ENCODE measurements around the gene SMYD3.

Gene SMYD3

DNA sequence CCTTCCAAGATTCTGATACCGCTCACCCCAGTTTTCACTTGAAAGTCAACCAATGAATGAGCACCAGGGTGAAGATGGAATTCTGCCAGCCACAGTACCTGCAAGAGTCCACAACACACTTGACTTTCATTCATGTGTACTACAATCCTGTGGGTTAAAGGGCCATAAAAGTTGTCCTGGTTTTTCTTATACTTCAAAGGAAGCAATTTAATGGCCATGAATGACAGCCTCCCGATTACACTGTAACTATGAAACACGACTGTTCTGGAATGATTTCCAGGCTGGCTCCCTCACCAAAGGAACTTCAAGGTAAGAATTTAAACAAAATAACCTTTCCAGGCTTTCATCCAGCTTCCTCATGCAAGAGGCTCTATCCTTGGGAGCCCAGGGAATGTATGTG lies 502.8 kb downstream of the SMYD3 start:
- intact Hi-C loops (cut with DNase I) = loop anchor here (5.0 kb wide), 1 partner anchor 852 kb away; the partner anchor contains the start of gene KIF26B
- DNase-seq = no peak

DNA sequence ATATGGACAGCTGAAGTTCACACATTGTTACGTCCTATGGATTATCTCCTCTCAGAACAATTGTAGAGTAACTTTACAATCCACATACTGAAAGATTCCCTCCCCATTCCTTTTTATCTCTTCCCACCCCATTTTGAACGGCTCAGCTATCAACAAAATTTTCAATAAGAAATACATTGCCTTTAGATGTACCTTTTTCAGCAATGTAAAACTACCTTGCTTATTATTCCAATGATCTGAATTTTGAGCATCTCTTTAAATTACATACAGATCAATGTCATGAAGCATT lies 503.7 kb downstream of the SMYD3 start:
- intact Hi-C loops (cut with DNase I) = loop anchor here (5.0 kb wide), 1 partner anchor 851 kb away; the partner anchor contains the start of gene KIF26B
- no peak for DNase-seq

DNA sequence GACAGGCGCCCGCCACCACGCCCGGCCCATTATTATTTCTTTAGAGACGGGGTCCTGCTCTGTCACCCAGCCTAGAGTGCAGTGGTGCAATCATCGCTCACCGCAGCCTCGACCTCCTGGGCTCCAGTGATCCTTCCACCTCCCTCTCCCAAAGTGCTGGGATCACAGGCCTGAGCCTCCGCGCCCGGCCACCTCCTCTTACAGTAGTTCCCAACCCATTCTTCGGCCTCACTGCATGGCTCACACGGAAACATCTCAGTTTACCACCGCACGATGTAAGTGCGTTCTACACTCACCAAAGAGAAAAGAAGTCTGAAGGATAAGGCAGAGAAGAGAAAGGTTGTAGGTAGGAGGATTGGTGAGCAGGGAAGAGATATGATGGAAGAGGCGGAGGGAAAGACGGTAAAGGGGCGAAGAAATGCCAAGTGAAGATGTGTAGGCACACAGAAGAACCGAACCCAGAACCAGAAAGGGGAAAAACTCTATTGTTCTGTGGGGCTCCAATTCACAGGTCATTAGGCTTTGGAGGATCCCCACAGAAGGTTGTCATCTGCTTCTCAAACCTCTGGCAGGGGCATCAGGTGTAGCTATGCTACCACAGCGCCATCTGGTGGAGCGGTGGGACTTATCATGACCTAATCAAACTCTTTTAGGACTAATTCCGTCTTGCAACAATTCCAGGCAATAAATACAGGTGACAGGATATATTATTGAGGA lies 504.2 kb downstream of the SMYD3 start:
- intact Hi-C loops (cut with DNase I) = loop anchor here (5.0 kb wide), 1 partner anchor 851 kb away; the partner anchor contains the start of gene KIF26B
- DNase-seq = peak; percentile 74 to 95 (median 88)

DNA sequence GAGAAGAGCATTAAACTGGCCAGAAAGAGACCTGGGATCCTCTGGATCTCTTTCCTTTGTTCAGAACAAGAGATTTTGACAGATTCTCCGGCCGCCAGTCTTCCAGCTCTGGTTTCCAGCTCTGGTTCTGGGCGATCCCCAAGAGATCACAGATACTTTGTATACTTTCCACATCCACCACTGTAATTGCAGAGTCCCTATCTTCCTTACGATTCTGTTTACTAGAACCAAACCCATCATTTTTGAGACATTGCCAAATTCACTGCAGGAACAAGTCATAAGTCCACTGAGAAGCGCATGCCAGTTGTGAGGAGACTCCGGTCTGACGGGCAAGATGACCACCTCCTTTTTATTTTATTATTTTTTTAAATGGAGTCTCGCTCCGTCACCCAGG lies 505.2 kb downstream of the SMYD3 start:
- DNase-seq = peak in 1 of 42 donors; percentile 20
- intact Hi-C loops (cut with DNase I) = loop anchor here (5.0 kb wide), 1 partner anchor 850 kb away; the partner anchor contains the start of gene KIF26B

DNA sequence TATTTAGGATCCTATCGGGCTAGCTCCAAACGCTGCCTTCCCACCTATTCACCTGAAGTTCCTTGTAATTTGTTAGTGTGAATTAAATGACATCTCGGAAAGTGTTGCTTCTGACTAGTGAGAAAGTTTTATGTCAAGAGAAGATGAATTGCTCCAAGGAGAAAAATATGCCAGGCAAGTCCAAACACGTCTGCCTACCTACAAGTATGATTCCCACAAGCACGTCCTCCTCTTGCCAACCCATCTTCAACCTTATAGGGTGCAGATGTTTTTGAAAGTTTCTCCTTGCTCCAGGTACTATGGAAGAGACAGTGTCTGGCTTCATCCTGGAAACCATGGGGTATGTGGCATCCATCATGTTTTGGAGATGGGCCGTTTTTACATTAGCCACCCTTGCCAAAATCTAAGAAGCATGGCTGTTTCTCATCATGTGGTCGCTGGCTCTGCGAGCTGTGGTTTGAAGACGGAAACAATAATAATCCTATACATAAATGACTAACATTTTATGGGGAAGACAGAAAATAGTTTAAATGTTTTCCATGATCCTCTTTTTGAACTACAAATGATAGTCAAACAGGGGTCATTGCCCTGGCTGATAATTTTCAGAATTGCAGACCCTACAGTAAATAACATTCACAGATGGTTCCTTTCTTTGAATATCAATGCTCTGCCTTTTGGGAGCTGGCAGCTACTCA lies 505.8 kb downstream of the SMYD3 start:
- DNase-seq = peak in 1 of 42 donors; percentile 14
- intact Hi-C loops (cut with DNase I) = loop anchor here (5.0 kb wide), 1 partner anchor 849 kb away; the partner anchor contains the start of gene KIF26B

DNA sequence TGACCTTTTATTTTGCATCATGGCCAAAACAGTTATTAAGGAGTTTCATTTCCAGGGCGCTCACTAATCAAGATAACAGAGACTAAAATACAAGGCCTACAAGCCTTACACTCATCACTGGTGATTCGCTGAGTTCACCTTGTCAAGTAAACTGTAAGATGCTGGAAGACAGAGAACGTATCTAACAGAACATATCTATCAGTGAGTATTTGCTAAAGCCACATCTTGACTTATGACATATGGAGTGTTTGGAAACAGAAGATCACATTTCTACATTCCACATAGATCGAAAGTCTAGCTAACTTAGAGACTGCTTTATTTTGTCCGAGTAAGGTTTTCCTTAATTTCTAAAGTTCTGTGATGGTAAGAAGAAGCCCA lies 506.5 kb downstream of the SMYD3 start:
- DNase-seq = no peak
- intact Hi-C loops (cut with DNase I) = loop anchor here (5.0 kb wide), 1 partner anchor 848 kb away; the partner anchor contains the start of gene KIF26B

DNA sequence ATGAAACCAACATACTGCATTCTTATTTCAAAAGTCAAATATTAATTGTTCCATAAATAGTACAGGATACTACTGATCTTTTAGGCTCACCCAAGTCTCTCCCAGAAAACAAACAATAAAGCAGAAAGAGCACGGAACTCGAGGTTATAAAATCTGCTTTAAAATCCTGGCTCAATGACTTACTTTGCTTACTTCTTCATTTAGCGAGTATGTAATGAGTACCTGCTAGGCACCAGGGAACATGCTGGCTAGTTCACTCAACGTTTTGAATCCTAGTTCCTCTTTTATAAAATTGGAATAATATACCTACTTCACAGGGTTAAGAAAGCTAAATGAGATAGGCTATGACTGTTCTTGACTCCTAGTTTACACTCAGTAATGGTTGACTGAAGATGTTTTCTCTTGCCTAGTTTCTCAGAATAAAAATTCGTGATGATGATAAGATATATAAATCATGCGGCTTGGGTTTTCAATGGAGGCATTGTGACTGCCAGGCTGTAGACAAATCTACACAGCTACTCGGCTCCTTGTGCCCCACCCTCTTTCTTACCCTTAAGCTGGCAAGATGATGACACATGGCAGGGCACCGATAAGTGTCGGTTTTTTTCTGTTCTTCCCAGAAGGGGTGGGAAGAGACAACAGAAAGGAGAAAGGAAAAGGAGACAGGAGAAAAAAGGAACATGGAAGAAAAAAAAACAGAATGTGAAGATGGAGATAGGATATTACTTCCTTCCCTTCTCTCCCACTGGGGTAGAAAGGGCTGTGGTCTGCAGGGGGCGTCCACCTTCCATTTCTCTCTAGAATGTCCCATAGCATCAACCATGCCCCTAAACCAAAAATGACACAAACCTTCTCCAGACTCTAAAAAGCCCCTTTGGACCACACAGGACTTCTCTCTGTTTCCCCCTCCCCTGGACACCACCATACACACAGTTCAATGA lies 507.1 kb downstream of the SMYD3 start:
- intact Hi-C loops (cut with DNase I) = loop anchor here (5.0 kb wide), 1 partner anchor 848 kb away; the partner anchor contains the start of gene KIF26B
- peak in 1 of 42 donors; percentile 27 for DNase-seq

DNA sequence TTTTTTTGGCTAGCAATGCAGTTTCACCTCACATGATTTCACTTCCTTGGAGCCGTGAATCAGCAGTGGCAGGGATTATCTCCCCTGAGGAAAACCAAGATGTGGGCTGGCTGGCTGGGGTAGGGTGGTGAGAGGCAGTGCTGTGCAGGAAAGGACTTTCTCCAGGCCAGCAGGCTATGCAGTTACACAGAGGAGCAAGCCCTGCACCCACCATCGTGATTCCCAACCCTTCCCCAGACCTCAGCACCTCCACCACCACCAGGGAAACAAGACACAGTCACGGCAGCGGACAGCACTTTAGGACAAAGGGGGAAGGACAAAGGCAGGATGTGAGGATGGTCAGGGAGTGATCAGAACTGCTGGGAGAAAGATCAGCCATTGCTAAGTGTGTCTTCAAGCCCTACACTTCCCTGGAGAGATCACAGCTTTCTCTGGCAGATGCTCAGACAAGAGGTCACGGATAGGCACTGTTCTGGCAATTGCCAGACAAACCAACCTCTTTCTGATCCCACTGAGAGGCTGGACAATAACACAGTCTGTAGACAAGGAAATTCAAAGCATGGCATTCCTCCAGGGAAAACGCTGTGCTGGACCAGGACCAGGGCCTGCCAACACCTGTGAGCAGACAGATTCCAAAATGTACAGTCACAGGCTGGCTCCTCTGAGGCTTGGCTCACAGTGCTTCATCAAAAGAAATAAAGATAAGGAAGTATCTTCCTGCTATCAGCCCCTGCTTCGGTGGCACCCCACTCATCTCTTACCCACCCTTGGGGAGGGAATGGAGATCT lies 509.4 kb downstream of the SMYD3 start:
- DNase-seq = no peak
- intact Hi-C loops (cut with DNase I) = no loop called here

DNA sequence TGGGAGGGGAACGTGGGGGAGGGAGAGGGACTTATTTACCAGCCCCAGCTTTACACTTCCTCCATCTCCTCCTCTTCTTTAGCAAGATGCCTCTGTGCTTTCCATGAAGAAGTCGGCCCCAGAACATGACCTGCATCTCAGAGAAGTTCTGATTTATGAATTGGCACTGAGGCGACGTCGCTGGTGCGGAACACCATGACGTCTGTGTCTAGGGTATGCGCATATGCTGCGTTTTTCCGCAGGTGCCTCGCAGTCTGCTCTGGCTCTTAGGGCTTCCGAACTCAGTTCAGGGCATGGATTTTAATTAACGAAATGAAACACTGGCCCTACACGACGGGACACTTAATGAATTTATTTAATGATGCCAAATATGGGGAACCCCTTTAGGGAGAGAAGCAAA lies 510.3 kb downstream of the SMYD3 start:
- intact Hi-C loops (cut with DNase I) = no loop called here
- no peak for DNase-seq

DNA sequence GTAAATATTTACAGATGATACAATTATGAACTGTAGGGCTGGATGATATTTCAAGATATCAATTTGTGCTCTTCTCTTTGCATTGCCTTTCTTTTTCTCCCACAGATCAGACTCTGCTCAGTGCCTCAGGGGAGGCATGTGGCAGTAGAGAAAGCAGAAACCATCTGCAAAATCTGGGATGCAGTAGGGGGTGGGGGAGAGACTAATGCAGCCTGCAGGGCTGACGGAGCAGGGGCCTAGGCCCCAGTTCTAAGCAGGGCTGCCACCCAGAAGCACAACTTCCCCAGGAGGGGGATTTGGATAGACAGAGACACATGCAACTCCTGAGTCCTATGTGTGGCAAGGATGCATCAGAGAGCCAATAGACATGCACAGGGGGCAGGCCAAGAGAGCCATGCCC lies 511.6 kb downstream of the SMYD3 start:
- intact Hi-C loops (cut with DNase I) = no loop called here
- DNase-seq = no peak

DNA sequence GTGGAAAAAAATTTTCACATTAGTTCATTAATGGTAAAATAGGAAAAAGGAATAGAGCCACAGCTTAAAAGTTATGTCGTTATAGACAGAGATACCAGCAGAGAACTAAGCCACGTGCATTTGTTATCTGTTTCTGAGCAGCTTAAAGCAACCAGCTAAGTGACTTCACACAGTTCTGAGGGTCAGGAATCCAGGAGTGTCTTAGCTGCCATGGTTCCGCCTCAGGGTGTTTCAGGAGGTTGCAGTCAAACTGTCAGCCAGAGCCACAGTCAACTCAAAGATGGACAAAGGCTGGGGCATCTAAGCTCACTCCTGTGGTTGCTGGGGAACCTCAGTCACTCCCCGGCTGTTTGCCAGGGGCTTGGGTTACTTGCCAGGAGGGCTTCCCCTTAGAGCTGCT lies 515.8 kb downstream of the SMYD3 start:
- intact Hi-C loops (cut with DNase I) = no loop called here
- DNase-seq = peak in 1 of 42 donors; percentile 31

DNA sequence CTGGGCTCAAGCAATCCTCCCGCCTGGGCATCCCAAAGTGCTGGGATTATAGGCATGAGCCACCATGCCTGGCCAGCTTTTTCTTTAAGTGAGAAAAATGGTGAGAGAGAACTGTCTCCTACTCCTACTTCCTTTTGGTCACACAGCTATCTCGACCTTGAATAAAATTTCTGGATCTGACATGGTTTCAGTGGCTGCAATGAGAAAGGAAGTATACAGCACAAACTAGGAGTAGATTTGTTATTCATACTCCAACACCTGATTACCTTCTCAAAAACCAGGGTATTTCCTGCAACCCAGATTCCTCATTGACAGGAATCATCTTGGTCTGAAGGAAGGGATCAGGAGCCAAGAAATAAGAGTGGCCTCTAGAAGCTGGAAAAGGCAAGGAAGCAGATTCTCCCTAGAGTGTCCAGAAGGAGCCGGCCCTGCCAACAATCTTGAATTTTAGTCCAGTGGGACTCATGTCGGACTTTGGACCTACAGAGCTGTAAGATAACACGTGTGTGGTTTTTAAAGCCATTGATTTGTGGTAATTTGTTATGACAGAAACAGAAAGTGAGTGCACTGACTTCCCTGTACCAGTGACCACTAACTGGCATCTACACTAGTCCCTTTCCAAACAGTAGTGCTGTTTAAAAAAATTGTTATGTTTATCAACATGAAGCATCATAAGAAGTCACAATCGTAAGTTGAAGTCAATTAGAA lies 516.6 kb downstream of the SMYD3 start:
- no peak for DNase-seq
- intact Hi-C loops (cut with DNase I) = no loop called here

DNA sequence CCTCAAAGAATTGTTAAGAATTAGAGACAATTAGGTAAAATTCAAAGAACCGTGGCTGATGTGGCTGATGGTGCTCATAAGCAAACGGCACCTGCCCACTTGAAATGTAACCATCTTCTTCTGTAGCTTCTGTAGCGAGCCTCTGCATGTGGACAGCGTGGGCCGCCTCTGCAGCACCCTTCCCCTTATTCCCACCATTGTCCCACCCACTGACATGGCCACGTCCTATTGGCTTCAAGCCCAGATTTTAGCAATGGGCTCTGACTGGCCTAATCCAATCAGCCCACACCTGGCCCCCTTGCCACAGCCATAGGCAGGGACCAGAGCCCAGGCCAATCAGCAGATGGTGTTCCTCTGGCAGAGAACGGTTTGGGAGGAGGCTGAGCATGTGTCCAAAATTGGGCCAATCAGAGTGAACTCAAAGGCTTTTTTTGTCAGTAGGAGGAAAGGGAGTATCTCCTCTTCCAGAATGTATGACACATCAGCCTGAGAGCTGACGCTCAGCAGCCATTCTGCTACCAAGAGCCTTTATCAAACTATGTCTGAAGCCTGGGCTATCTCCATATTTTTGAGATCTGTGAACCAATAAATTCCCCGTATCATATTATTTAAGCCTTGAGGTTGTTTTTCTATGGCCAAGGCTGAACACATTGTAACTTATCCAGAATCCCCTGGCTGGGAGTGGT lies 518.5 kb downstream of the SMYD3 start:
- DNase-seq = peak in 1 of 42 donors; percentile 12
- intact Hi-C loops (cut with DNase I) = no loop called here

DNA sequence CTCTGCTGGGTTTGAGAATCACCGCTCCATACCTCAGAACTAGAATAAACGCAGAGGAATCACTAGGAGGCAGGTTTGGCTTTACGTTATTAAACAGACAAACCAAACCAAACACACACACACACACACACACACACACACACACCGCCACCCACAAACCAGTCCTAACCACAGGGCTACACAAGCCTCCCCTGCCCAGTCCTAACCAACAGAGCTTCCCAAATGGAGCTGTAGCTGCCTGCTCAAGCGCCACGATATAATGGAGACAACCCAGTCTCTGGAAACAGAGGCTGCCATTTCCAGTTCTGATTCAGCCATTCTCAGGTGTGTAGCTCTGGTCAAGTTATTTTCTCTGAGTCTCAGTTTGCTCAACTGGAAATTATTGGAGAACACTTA lies 519.1 kb downstream of the SMYD3 start:
- DNase-seq = peak in 1 of 42 donors; percentile 5
- intact Hi-C loops (cut with DNase I) = no loop called here

DNA sequence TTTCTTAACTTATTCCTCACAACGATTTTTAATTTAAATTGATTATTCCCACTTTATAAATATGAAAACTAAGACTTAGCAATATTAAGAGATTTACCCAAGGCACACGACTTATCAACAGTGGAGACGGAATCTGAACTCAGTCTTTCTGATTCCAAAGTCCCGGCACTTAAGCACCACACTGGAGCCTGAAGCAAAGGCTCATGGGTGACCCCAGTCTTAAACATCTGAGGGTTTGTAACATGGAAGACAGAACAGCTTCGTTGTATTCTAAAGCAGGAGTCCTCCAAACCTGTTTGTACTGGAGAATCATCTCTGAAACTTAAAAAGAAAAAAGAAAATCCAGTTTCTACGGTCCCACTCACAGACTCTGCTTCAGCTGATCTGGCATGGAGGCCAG lies 519.5 kb downstream of the SMYD3 start:
- peak in 1 of 42 donors; percentile 28 for DNase-seq
- intact Hi-C loops (cut with DNase I) = no loop called here

DNA sequence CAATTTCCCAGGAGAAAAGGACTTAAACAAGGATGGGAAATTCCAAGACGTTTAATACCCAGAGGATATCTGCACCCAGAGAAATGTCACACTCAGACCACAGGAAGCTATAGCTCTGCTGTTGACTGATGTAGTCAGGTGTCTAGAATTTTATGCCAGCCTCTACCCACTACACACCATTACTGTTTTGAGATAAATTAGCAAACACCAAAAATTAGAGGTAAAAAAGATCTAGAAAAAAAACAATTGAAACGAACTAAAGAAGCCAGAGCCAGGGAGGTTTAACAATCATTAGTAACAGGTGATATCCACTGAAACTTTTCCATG lies 519.9 kb downstream of the SMYD3 start:
- intact Hi-C loops (cut with DNase I) = no loop called here
- DNase-seq = peak in 1 of 42 donors; percentile 0

DNA sequence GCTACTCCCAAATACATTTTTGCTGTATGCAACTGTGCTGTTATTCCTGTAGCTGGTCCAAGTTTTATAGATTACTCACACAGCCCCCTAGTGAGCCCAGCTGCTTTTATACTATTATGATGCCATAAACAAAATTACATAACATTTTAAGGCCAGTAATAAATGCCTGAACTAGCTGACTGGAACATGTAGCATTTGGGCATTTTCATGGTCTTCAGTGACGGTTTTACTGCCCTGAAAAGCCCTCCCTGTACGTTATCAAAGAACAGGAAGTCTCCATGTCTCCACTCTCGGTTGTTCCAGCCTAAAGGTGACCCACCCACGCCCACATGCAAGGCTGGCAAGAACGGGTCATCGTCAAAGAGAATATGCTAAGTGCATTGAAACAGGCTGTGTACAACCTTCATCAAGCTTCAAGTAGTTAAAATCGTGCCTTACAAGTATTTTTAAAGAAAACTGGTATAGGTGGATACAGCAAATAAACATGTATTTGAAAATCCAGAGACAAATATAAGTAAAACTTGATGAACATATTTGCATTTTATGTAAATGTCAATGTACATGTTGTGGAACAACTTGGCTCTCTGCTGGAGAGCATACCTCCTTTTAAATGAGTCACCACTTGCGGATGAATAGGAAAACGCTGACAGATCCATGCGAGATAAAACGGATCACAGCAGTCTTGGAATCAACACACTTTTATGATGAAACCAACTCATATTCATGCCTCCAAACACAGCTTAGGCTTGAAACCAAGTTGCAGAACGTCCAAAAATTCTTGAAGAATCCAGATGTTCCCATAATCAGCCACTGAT lies 520.5 kb downstream of the SMYD3 start:
- intact Hi-C loops (cut with DNase I) = no loop called here
- peak in 1 of 42 donors; percentile 24 for DNase-seq

Measured in head of caudate nucleus (tissue), 42 donors.